Activated naive CD4-positive, alpha-beta T cell treated with anti-CD3 and anti-CD28 coated beads for 36 hours (primary cell): Measurements from ENCODE around the gene DHX16. TPM values are rescaled to one million over a fixed set of nuclear protein-coding genes. Genes with fewer than 3 reads are reported as not detected.

Experiments
- CTCF ChIA-PET: fragments of 350-600 bp; sonication (Branson Sonifier 250); formaldehyde crosslinking; loops from one replicate; lab custom pipeline; 2021; ENCODE audit warnings: antibody characterized with exemption; lab: Charles Lee
- DNase-seq: peaks from one replicate; pipeline ENCODE4 v3.0.0-alpha.2; 2020
- H3K27ac Mint-ChIP-seq: one replicate; pipeline ENCODE4 v1.8.0; 2021; ENCODE audit warnings: mild to moderate bottlenecking, mixed read lengths
- H3K27me3 Mint-ChIP-seq: one replicate; pipeline ENCODE4 v1.8.0; 2021; ENCODE audit warnings: low read depth, mixed read lengths
- H3K36me3 Mint-ChIP-seq: one replicate; pipeline ENCODE4 v1.8.0; 2021; ENCODE audit warnings: low read depth, mixed read lengths
- H3K4me1 Mint-ChIP-seq: one replicate; pipeline ENCODE4 v1.8.0; 2021; ENCODE audit warnings: low read depth, mixed read lengths
- H3K4me3 Mint-ChIP-seq: one replicate; pipeline ENCODE4 v1.8.0; 2021; ENCODE audit warnings: mild to moderate bottlenecking, moderate library complexity, mixed read lengths
- H3K9me3 Mint-ChIP-seq: one replicate; pipeline ENCODE4 v1.8.0; 2021; ENCODE audit warnings: mixed read lengths
- intact Hi-C: fragments of 100-400 bp; cut with micrococcal nuclease; formaldehyde crosslinking; loops from one replicate; pipeline ENCODE4 v1.15.1; 2023
- total RNA-seq, 2 experiments: library from RNA; stranded (reverse); gene quantifications; one replicate each; pipeline ENCODE4 v1.2.3, GENCODE V29; 2021

The DHX16 gene
- total RNA-seq, 2 experiments from 2014 or later, result 25.7 to 27.7 TPM

DNA sequence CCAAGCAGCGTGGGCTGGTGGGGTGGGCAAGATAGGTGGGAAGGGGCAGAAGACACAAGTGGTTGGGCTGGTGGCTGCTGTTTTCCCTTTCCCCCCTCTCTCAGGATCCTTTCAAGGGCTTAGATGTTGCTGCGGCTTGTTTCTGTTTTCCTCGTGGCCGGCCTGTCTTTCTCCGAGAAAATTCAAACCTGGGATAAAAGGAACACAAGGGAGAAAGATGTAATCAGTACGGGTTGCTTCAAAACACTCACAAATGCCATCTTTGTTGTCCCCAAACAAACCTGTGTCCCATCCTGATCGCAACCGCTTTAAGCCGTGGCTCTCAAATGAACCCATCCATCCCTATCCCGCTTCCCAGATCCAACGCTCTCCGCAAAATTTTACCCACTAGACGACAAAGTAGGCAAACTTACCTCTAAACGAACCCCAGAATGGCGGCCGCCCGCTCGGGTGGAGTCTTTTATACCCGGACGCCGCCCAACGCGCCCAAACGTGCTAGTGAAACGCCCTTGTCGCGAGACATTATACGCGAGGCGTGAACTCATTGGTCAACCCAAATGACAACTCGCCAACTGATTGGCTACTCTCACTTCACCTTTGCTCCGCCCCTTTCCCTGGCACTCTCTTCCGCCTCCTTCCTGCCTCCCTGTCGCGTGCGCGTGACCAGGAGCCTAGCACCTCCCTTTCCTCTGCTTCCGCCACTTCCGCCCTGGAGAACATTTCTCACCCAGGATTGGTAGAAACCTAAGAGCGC lies 55.8 kb downstream of the DHX16 start, which contains the start of gene PPP1R10:
TSS of gene PPP1R10 (minus strand) at position 433 of the 754 bp plus-strand sequence. CDS start 7,299 bp downstream, outside the sequence.
- H3K4me3 Mint-ChIP-seq, result peak within 1 kb of the TSS; percentile 87
- peak within 1 kb of the TSS; percentile 95 for H3K27ac Mint-ChIP-seq
- no peaks in the 10 kb centered on the region for H3K27me3 Mint-ChIP-seq
- H3K4me1 Mint-ChIP-seq, result peaks cover 37% of the 10 kb centered on the region
- intact Hi-C loops, result loop anchor here (1.0 to 10.0 kb wide), 15 partner anchors 9 to 925 kb away; partner anchors contain the start of genes ATAT1, C6orf136, DDX39B and DHX16
- CTCF ChIA-PET, result interaction anchor here (1.4 to 1.6 kb wide), 4 partner anchors 20 to 114 kb away, joined by 4 to 7 read pairs (median 5); partner anchors contain the start of gene TUBB
- H3K36me3 Mint-ChIP-seq, result peaks cover 62% of the 10 kb centered on the region
- DNase-seq, result peak; percentile 99
- no peaks in the 10 kb centered on the region for H3K9me3 Mint-ChIP-seq

- intact Hi-C loops, result loop anchor here (1.0 to 10.0 kb wide), 7 partner anchors 45 to 926 kb away; partner anchors contain the start of genes ABCF1, DDX39B, FLOT1 and IER3
- CTCF ChIA-PET, result interaction anchor here (0.6 to 3.6 kb wide), 3 partner anchors 24 to 115 kb away, joined by 3 to 22 read pairs (median 8); partner anchors contain the start of gene DHX16
- Mint-ChIP-seq H3K9me3 (no peaks in the 10 kb centered on the region), H3K27ac (peak overlapping the region; percentile 95), H3K4me3 (peak overlapping the region; percentile 87), H3K27me3 (no peaks in the 10 kb centered on the region), H3K36me3 (peaks cover 60% of the 10 kb centered on the region), H3K4me1 (peaks cover 45% of the 10 kb centered on the region)
- peak; percentile 27 for DNase-seq
These were observed 56.6 kb downstream of the DHX16 start for GRCh38 chr6:30615958-30616810.

DNA sequence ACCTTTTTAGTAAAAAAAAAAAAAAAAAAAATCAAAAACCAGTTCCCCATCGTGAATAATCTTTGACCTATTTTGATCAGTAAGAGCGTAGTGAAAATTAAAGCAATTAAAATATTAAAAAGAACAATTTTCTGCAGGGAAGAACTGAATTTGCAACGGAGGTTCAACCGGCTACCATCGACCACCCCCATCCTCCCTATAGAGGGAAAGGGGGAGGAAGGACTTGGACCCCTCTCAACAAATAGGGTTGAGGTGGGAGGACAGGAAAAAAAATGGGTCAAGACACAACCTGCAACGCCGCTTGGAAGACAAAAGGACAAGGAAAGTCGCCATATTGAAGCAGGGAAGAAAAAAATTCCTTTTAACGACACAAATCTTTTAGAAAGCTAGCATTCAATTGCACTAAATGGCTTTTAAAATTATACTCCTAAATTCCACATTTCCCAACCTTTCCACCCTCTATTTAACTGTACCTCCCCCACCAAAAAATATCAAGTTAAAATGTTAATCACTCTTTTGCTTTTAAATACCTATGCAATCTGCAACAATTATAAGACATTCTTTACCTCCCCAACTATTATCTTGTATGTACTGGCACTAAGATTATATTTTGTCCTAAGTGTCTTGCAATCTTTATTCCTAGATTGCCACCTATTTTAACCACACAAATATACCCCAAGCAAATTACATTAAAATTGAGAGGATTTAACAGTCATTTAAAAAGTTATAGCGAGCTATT lies 57.4 kb downstream of the DHX16 start:
- CTCF ChIA-PET, result interaction anchor here (0.6 to 3.7 kb wide), 8 partner anchors 57 to 149 kb away, joined by 3 to 22 read pairs (median 4); partner anchors contain the start of gene DHX16
- Mint-ChIP-seq H3K36me3 (peaks cover 60% of the 10 kb centered on the region), H3K4me3 (peak overlapping the region; percentile 87), H3K27me3 (no peaks in the 10 kb centered on the region), H3K27ac (peak overlapping the region; percentile 95), H3K9me3 (no peaks in the 10 kb centered on the region), H3K4me1 (peaks cover 51% of the 10 kb centered on the region)
- peak; percentile 34 for DNase-seq
- intact Hi-C loops, result loop anchor here (1.0 to 10.0 kb wide), 7 partner anchors 44 to 927 kb away; partner anchors contain the start of genes ABCF1, DDX39B, FLOT1 and IER3

DNA sequence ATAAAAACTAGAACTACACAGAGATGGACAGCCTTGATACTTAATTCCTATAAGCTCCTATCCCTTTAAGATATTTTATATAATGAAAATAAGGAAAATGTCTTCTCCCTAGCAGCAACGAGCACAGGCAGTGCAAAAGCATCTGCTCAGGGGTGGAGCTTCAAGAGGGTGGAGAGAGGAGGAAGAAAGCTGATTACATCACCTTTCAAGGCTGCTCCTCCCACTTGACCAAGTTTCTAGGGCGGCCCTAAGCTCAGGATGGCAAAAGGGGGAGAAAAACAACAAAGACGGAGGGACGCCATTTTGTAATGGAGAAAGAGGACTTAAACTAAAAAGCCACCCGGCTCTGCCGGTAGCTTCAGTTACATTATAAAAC lies 58.0 kb downstream of the DHX16 start:
- Mint-ChIP-seq H3K27me3 (no peaks in the 10 kb centered on the region), H3K27ac (peak overlapping the region; percentile 95), H3K36me3 (peaks cover 64% of the 10 kb centered on the region), H3K9me3 (no peaks in the 10 kb centered on the region), H3K4me1 (peaks cover 55% of the 10 kb centered on the region), H3K4me3 (peak overlapping the region; percentile 87)
- CTCF ChIA-PET, result interaction anchor here (0.5 to 3.7 kb wide), 11 partner anchors 57 to 148 kb away, joined by 3 to 22 read pairs (median 4); partner anchors contain the start of gene DHX16
- intact Hi-C loops, result loop anchor here (1.0 to 10.0 kb wide), 7 partner anchors 44 to 927 kb away; partner anchors contain the start of genes ABCF1, DDX39B, FLOT1 and IER3
- peak; percentile 92 for DNase-seq

DNA sequence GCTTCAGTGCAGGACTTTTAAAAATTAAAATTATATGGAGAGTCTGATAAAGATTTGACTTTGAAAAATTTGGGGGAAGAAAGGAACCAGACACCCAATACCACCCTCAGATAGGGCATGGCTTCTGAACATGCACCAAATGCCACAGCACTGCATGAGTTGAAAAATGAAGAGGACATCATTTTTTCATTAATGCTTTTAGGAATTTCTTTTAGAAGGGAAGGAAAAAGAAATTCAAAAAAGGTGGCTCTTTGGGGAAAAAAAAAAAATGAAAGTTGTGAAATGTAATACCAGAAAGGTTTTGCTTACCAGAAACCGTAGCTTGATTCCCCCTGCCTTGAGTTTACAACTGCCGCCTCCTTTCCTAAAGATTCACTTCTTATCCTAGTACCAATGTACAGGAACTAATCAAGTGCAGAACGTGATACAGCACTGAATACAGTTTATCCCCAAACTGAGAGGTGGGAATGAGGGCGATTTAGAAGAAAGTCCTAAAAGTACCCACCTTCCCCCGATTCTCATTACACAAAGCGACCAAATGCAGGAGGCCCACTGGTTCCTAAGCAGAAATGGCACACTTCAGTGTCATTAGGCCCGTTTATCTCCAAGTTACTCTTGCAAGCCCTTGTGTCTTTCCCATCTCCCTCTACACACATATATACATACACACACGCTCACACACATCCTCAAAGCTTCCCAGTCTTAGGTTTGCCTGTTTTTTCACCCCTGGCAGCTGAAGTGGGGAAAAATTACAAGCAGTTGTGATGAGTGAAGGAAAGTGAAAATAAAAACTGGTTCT lies 58.6 kb downstream of the DHX16 start:
- H3K4me3 Mint-ChIP-seq, result peak overlapping the region; percentile 87
- DNase-seq, result no peak
- no peaks in the 10 kb centered on the region for H3K9me3 Mint-ChIP-seq
- peaks cover 54% of the 10 kb centered on the region for H3K4me1 Mint-ChIP-seq
- no peaks in the 10 kb centered on the region for H3K27me3 Mint-ChIP-seq
- intact Hi-C loops, result loop anchor here (10.0 kb wide), 1 partner anchor 549 kb away; the partner anchor contains the start of genes POLR1H and PPP1R11
- peaks cover 61% of the 10 kb centered on the region for H3K36me3 Mint-ChIP-seq
- CTCF ChIA-PET, result interaction anchor here (0.5 to 3.7 kb wide), 16 partner anchors 17 to 235 kb away, joined by 3 to 38 read pairs (median 4); partner anchors contain the start of genes ABCF1 and DHX16
- peak overlapping the region; percentile 95 for H3K27ac Mint-ChIP-seq

- Mint-ChIP-seq H3K36me3 (peaks cover 60% of the 10 kb centered on the region), H3K27ac (peak overlapping the region; percentile 95), H3K4me3 (peak overlapping the region; percentile 87), H3K4me1 (peaks cover 53% of the 10 kb centered on the region), H3K27me3 (no peaks in the 10 kb centered on the region), H3K9me3 (no peaks in the 10 kb centered on the region)
- DNase-seq, result no peak
- CTCF ChIA-PET, result interaction anchor here (0.7 to 3.7 kb wide), 13 partner anchors 16 to 474 kb away, joined by 3 to 38 read pairs (median 5); no protein-coding TSS in a partner anchor
- intact Hi-C loops, result loop anchor here (10.0 kb wide), 1 partner anchor 549 kb away; the partner anchor contains the start of genes POLR1H and PPP1R11
These were observed 59.4 kb downstream of the DHX16 start for GRCh38 chr6:30613251-30614043.

GRCh38 chr6:30612687-30613248 lies 60.0 kb downstream of the DHX16 start:
- Mint-ChIP-seq H3K9me3 (no peaks in the 10 kb centered on the region), H3K27me3 (no peaks in the 10 kb centered on the region), H3K27ac (peak overlapping the region; percentile 95), H3K4me3 (peak overlapping the region; percentile 23), H3K4me1 (peaks cover 53% of the 10 kb centered on the region), H3K36me3 (peaks cover 62% of the 10 kb centered on the region)
- CTCF ChIA-PET, result interaction anchor here (0.7 to 3.7 kb wide), 12 partner anchors 15 to 475 kb away, joined by 3 to 38 read pairs (median 5); no protein-coding TSS in a partner anchor
- no peak for DNase-seq
- intact Hi-C loops, result loop anchor here (10.0 kb wide), 1 partner anchor 548 kb away; the partner anchor contains the start of genes POLR1H and PPP1R11

DNA sequence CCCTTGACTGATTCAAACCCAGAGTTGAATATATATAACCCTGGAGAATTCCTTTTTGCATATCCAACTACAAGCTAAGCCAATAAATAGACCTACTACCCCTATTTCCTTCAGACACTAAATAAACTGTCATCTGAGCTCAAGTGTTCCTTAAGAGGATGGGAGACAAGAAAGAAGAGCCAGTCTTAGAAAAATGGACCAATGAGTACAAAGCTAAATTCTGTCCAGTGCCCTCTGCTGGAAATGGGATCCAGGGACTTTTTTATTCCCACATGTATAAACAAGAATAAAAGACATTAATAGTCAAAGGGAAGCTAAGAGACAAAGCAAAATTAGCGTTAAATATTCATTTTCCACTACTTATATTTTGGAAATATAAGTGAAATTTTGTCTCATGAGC lies 60.6 kb downstream of the DHX16 start:
- intact Hi-C loops, result loop anchor here (10.0 kb wide), 1 partner anchor 547 kb away; the partner anchor contains the start of genes POLR1H and PPP1R11
- CTCF ChIA-PET, result interaction anchor here (1.6 to 3.7 kb wide), 5 partner anchors 15 to 129 kb away, joined by 5 to 38 read pairs (median 18); no protein-coding TSS in a partner anchor
- Mint-ChIP-seq H3K27me3 (no peaks in the 10 kb centered on the region), H3K4me1 (peaks cover 57% of the 10 kb centered on the region), H3K4me3 (no peak overlapping the region), H3K36me3 (peaks cover 66% of the 10 kb centered on the region), H3K27ac (peak overlapping the region; percentile 95), H3K9me3 (no peaks in the 10 kb centered on the region)
- DNase-seq, result no peak

DNA sequence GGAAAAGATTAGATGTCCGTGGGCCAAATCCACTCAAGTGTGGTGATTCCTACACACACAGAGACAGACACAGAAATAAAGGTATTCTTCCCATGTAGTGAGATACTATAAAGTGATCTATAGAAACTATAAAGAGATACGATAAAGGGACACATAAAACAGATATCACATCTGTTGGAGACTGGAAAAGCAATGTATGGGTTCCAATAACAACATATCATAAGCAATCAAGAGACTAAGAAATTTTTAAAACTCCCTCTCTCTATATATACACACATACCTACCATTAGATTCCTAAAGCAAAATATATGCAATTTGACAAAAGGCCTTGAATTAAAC lies 61.0 kb downstream of the DHX16 start:
- intact Hi-C loops, result loop anchor here (10.0 kb wide), 1 partner anchor 547 kb away; the partner anchor contains the start of genes POLR1H and PPP1R11
- H3K27me3 Mint-ChIP-seq, result no peaks in the 10 kb centered on the region
- CTCF ChIA-PET, result interaction anchor here (2.5 to 3.7 kb wide), 3 partner anchors 14 to 129 kb away, joined by 10 to 38 read pairs (median 18); no protein-coding TSS in a partner anchor
- no peak overlapping the region for H3K4me3 Mint-ChIP-seq
- H3K9me3 Mint-ChIP-seq, result no peaks in the 10 kb centered on the region
- no peak for DNase-seq
- H3K36me3 Mint-ChIP-seq, result peaks cover 63% of the 10 kb centered on the region
- H3K4me1 Mint-ChIP-seq, result peaks cover 57% of the 10 kb centered on the region
- H3K27ac Mint-ChIP-seq, result peak overlapping the region; percentile 95
